ENCODE data around the gene LIN37.
A peak's percentile ranks its signal among the peaks of the same experiment; 100 is the strongest.

The LIN37 gene

GRCh38 chr19:35757749-35758608, 9.6 kb downstream of the LIN37 start, which contains the start of gene PROSER3:
Gene PROSER3 (plus strand): TSS chr19:35758176. CDS start chr19:35758216, 40 bp downstream.
- no CpG with 5 or more reads among the region's 53 CpGs for WGBS, 2 donors (ENCODE audit: extremely low coverage in 2 of 2, insufficient read length in 2 of 2, insufficient replicate concordance in 1 of 2)
- peak within 1 kb of the TSS; percentile 97 for H2BK15ac ChIP-seq (ENCODE audit: low read length)
- H2AK5ac ChIP-seq (ENCODE audit: low read depth, low read length) = peak within 1 kb of the TSS; percentile 99
- peaks cover 12 to 24% of the 10 kb centered on the region in 2 donors for H3K4me1 ChIP-seq (ENCODE audit: control insufficient read depth in 2 of 2, insufficient read depth in 1 of 2, low read depth in 1 of 2, low read length in 2 of 2)
- peak within 1 kb of the TSS; percentile 83 for H3K4me2 ChIP-seq (ENCODE audit: insufficient read depth, low read length, poor library complexity, severe bottlenecking)
- peak within 1 kb of the TSS; percentile 95 for H3K9ac ChIP-seq (ENCODE audit: low read depth, low read length, poor library complexity)
- H2BK5ac ChIP-seq (ENCODE audit: low read length) = peak within 1 kb of the TSS; percentile 87
- peak within 1 kb of the TSS; percentile 98 for H3K18ac ChIP-seq (ENCODE audit: low read length)
- peak within 1 kb of the TSS; percentile 90 for H3K23ac ChIP-seq (ENCODE audit: low read depth, low read length, poor library complexity)
- peak within 1 kb of the TSS; percentile 58 for H2BK12ac ChIP-seq (ENCODE audit: low read length)
- peak within 1 kb of the TSS; percentile 56 for H3K14ac ChIP-seq (ENCODE audit: low read length)
- peak within 1 kb of the TSS; percentile 82 for H4K8ac ChIP-seq (ENCODE audit: low read depth, low read length)
- peak within 1 kb of the TSS; percentile 72 for H2BK120ac ChIP-seq (ENCODE audit: low read depth, low read length)
- H3K36me3 ChIP-seq (replicated peaks in 1 of 2; ENCODE audit: control insufficient read depth in 2 of 2, insufficient read depth in 2 of 2, low read length in 2 of 2) = peaks cover 26 to 51% of the 10 kb centered on the region in 2 donors
- no peak within 1 kb of the TSS for H4K91ac ChIP-seq (ENCODE audit: low read depth, low read length, poor library complexity)
- H3K27me3 ChIP-seq (ENCODE audit: control insufficient read depth in 3 of 3, insufficient read depth in 3 of 3, low read depth in 1 of 3, low read length in 3 of 3) = peaks cover 0 to 13% (median 3%) of the 10 kb centered on the region in 3 experiments
- peak; percentile 98 for DNase-seq (ENCODE audit: low spot score)
- peak within 1 kb of the TSS; percentile 91 for H3K27ac ChIP-seq (replicated peaks; ENCODE audit: low read length)
- peak within 1 kb of the TSS; percentile 93 to 99 for H3K4me3 ChIP-seq (ENCODE audit: low read length in 2 of 2)
- H3K4ac ChIP-seq (ENCODE audit: low read length) = peak within 1 kb of the TSS; percentile 53
- H2AFZ ChIP-seq (ENCODE audit: low read length) = peak within 1 kb of the TSS; percentile 93
- H3K9me3 ChIP-seq (replicated peaks in 1 of 2; ENCODE audit: control insufficient read depth in 2 of 2, insufficient read depth in 1 of 2, low read depth in 1 of 2, low read length in 2 of 2) = no peaks in the 10 kb centered on the region
- peaks cover 17% of the 10 kb centered on the region for H3K79me1 ChIP-seq (ENCODE audit: low read depth, low read length)

GRCh38 chr19:35759697-35760096, 11.3 kb downstream of the LIN37 start:
- no peak overlapping the region for H2BK120ac ChIP-seq (ENCODE audit: low read depth, low read length)
- no peak overlapping the region for H2AK5ac ChIP-seq (ENCODE audit: low read depth, low read length)
- no peak overlapping the region for H2BK12ac ChIP-seq (ENCODE audit: low read length)
- H3K18ac ChIP-seq (ENCODE audit: low read length) = no peak overlapping the region
- peak overlapping the region in 1 of 2 donors; percentile 93 for H3K4me3 ChIP-seq (ENCODE audit: low read length in 2 of 2)
- H3K14ac ChIP-seq (ENCODE audit: low read length) = no peak overlapping the region
- no peak overlapping the region for H3K27ac ChIP-seq (replicated peaks; ENCODE audit: low read length)
- H2AFZ ChIP-seq (ENCODE audit: low read length) = no peak overlapping the region
- H3K4ac ChIP-seq (ENCODE audit: low read length) = no peak overlapping the region
- no peak overlapping the region for H2BK5ac ChIP-seq (ENCODE audit: low read length)
- WGBS, 2 donors (ENCODE audit: extremely low coverage in 2 of 2, insufficient read length in 2 of 2, insufficient replicate concordance in 1 of 2) = no CpG with 5 or more reads among the region's 2 CpGs
- H3K23ac ChIP-seq (ENCODE audit: low read depth, low read length, poor library complexity) = no peak overlapping the region
- no peaks in the 10 kb centered on the region for H3K9me3 ChIP-seq (replicated peaks in 1 of 2; ENCODE audit: control insufficient read depth in 2 of 2, insufficient read depth in 1 of 2, low read depth in 1 of 2, low read length in 2 of 2)
- peaks cover 12 to 24% of the 10 kb centered on the region in 2 donors for H3K4me1 ChIP-seq (ENCODE audit: control insufficient read depth in 2 of 2, insufficient read depth in 1 of 2, low read depth in 1 of 2, low read length in 2 of 2)
- H3K27me3 ChIP-seq (ENCODE audit: control insufficient read depth in 3 of 3, insufficient read depth in 3 of 3, low read depth in 1 of 3, low read length in 3 of 3) = peaks cover 0 to 13% (median 3%) of the 10 kb centered on the region in 3 experiments
- DNase-seq (ENCODE audit: low spot score) = no peak
- peaks cover 24 to 47% of the 10 kb centered on the region in 2 donors for H3K36me3 ChIP-seq (replicated peaks in 1 of 2; ENCODE audit: control insufficient read depth in 2 of 2, insufficient read depth in 2 of 2, low read length in 2 of 2)
- peaks cover 16% of the 10 kb centered on the region for H3K79me1 ChIP-seq (ENCODE audit: low read depth, low read length)
- H2BK15ac ChIP-seq (ENCODE audit: low read length) = no peak overlapping the region
- peak overlapping the region; percentile 16 for H3K9ac ChIP-seq (ENCODE audit: low read depth, low read length, poor library complexity)
- H3K4me2 ChIP-seq (ENCODE audit: insufficient read depth, low read length, poor library complexity, severe bottlenecking) = no peak overlapping the region
- no peak overlapping the region for H4K91ac ChIP-seq (ENCODE audit: low read depth, low read length, poor library complexity)
- H4K8ac ChIP-seq (ENCODE audit: low read depth, low read length) = no peak overlapping the region

GRCh38 chr19:35760711-35761349, 12.5 kb downstream of the LIN37 start:
- Histone ChIP-seq H3K36me3 (replicated peaks in 1 of 2; ENCODE audit: control insufficient read depth in 2 of 2, insufficient read depth in 2 of 2, low read length in 2 of 2) (peaks cover 32 to 58% of the 10 kb centered on the region in 2 donors), H4K8ac (ENCODE audit: low read depth, low read length) (no peak overlapping the region), H2BK15ac (ENCODE audit: low read length) (no peak overlapping the region), H3K23ac (ENCODE audit: low read depth, low read length, poor library complexity) (no peak overlapping the region), H3K4me2 (ENCODE audit: insufficient read depth, low read length, poor library complexity, severe bottlenecking) (no peak overlapping the region), H2BK120ac (ENCODE audit: low read depth, low read length) (no peak overlapping the region), H4K91ac (ENCODE audit: low read depth, low read length, poor library complexity) (no peak overlapping the region), H3K79me1 (ENCODE audit: low read depth, low read length) (peaks cover 18% of the 10 kb centered on the region), H2AK5ac (ENCODE audit: low read depth, low read length) (no peak overlapping the region), H3K27me3 (ENCODE audit: control insufficient read depth in 3 of 3, insufficient read depth in 3 of 3, low read depth in 1 of 3, low read length in 3 of 3) (peaks cover 0 to 4% (median 2%) of the 10 kb centered on the region in 3 experiments), H3K4me3 (ENCODE audit: low read length in 2 of 2) (no peak overlapping the region), H2BK12ac (ENCODE audit: low read length) (no peak overlapping the region), H2AFZ (ENCODE audit: low read length) (no peak overlapping the region), H3K9ac (ENCODE audit: low read depth, low read length, poor library complexity) (no peak overlapping the region), H3K4me1 (ENCODE audit: control insufficient read depth in 2 of 2, insufficient read depth in 1 of 2, low read depth in 1 of 2, low read length in 2 of 2) (peaks cover 12 to 16% of the 10 kb centered on the region in 2 donors), H3K9me3 (replicated peaks in 1 of 2; ENCODE audit: control insufficient read depth in 2 of 2, insufficient read depth in 1 of 2, low read depth in 1 of 2, low read length in 2 of 2) (no peaks in the 10 kb centered on the region), H3K4ac (ENCODE audit: low read length) (no peak overlapping the region), H2BK5ac (ENCODE audit: low read length) (no peak overlapping the region), H3K27ac (replicated peaks; ENCODE audit: low read length) (no peak overlapping the region), H3K18ac (ENCODE audit: low read length) (no peak overlapping the region), H3K14ac (ENCODE audit: low read length) (no peak overlapping the region)
- no peak for DNase-seq (ENCODE audit: low spot score)
- WGBS, 2 donors (ENCODE audit: extremely low coverage in 2 of 2, insufficient read length in 2 of 2, insufficient replicate concordance in 1 of 2) = no CpG with 5 or more reads among the region's 4 CpGs
